Measurements from ENCODE around the gene PRKN.

DNA sequence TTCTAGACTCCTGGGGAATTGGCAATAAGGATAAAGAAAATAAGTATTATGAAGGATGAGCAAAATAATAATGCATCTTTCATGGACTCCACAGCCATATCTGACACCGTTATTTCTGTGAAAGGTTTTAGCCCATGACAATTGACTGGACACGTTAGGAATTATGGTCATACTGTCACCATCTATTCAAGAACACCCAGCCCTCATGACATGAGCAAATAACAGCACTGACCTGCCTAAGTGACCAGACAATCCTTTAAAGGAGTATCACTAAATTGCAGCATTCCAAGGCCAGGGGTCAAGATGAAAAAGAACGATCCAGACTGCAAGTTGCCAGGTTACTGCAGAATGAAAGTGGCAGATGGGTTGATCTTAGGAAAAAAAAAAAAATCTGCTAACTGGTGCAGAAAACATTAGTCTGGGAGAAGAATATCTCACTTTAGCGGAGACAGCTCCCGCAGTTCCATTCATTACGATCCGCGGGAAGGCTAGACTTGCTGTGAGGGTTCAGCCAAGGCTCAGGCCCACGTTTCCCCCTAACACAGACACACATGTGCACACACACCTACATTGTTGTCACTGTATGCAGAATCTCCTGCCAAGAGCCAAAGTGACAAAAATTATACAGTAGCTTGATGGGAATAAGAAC is 1216.0 kb downstream of the PRKN start:
- TF ChIP-seq, protein P1, sequence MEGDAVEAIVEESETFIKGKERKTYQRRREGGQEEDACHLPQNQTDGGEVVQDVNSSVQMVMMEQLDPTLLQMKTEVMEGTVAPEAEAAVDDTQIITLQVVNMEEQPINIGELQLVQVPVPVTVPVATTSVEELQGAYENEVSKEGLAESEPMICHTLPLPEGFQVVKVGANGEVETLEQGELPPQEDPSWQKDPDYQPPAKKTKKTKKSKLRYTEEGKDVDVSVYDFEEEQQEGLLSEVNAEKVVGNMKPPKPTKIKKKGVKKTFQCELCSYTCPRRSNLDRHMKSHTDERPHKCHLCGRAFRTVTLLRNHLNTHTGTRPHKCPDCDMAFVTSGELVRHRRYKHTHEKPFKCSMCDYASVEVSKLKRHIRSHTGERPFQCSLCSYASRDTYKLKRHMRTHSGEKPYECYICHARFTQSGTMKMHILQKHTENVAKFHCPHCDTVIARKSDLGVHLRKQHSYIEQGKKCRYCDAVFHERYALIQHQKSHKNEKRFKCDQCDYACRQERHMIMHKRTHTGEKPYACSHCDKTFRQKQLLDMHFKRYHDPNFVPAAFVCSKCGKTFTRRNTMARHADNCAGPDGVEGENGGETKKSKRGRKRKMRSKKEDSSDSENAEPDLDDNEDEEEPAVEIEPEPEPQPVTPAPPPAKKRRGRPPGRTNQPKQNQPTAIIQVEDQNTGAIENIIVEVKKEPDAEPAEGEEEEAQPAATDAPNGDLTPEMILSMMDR (IDR thresholded peaks at IDR 0.05), result no peak
- TF ChIP-seq POLR2A (IDR thresholded peaks at IDR 0.05), result no peak
